ENCODE results near the gene FZD7. TPM values are rescaled to one million over a fixed set of nuclear protein-coding genes. Genes with fewer than 3 reads are reported as not detected.

Gene FZD7
- 17.5 and 18.5 TPM in 2 replicates for total RNA-seq (2014; rRNA removed; shearing (Covaris generic))

- peak; percentile 93 for DNase-seq (ENCODE audit: low spot score)
- in situ Hi-C loops (cut with HindIII; ENCODE audit: low sequenced_read_pairs), result no loop called here
Observed at GRCh38 chr2:202033317-202034248, at the start of gene FZD7. TSS of gene FZD7 (plus strand) at chr2:202033855. CDS start at chr2:202034648, 793 bp downstream.

DNA sequence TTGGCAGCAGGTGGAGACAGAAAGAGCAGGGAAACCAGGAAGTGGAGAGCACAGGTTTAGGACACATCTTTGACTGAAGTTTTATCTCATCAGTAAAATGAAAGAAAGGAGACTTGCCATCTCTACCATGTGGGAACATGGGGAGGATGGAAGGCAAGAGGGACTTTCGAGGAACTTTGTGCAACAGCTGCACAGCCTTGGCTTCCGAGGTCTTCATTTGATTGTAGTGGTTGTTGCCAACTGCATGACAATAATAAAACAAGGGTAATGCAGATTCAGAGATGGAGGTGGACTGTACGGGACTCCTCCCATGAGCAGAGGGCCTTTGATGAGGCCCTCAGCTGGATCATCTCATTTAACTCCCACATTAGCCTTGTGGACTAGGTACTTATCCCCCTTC lies 49.3 kb upstream of the FZD7 start:
- in situ Hi-C loops (cut with HindIII; ENCODE audit: low sequenced_read_pairs), result no loop called here
- DNase-seq (ENCODE audit: low spot score), result no peak

DNA sequence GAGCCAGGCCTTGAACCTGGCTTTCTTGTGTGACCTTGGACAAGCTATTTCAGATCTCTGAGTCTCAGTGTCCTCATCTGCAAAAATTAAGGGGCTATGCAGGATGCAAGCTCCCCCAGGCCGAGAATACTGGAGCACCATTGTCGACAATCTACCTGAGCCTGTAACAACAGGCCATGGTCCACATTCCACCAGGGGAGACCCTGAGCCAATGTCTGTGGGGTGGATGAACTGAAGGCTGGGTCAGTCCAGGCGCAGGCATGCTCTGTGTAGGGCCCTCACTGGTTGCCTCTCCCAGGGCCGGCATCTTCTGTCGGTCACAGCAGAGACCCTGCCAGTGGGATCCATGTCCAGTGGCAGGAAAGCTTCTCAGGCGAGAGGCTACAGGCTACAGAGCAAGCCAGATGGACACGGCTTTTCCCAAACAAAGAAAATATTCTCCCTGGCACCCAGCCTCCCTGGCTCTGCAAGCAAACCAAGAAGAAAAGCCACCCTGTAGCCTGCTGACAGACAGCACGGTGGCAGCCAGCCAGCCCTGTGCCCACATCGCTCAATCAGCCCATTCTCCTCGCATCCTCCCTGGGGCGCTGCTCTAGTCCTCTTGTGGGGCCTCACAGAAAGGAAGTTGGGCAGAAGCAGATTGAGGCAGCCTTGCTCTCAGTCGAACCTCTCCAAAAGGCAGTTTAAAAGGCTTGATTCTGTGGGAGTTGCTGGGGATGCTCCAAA lies 48.7 kb upstream of the FZD7 start:
- in situ Hi-C loops (cut with HindIII; ENCODE audit: low sequenced_read_pairs), result no loop called here
- peak; percentile 97 for DNase-seq (ENCODE audit: low spot score)

DNA sequence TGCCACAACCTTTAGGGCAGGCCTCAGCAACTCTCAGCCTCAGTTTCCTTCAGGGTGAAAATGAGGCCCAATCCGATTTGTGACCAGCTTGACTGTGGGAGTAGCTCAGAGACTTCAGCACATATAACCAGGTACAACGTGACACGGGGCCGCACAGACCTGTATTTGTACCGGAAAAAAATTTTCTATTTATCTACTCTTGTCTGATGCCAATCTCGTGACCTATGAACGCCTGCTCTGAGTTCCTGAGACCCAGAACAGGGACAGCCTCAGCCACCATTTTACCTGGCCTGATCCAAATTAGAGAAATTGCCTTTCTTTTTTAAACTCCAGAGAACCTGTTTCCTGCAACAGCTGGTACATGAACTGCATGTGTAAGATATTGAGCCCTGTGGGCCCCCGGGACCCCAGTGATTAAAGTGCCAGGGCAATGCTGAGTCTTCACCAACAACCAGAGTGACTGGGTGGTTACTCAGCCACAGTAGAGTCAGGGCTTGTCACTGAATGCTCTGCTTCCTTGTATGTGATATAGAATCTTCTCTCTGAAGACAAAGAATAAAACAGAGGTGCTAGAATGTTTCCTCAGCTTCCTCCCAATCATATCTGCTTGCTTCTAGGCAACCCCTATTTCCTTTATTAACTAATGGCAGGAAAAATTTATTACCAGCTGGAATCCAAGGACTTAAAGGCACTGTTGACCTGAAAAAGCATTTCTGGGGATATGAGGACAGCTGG lies 47.8 kb upstream of the FZD7 start:
- in situ Hi-C loops (cut with HindIII; ENCODE audit: low sequenced_read_pairs), result no loop called here
- DNase-seq (ENCODE audit: low spot score), result no peak

DNA sequence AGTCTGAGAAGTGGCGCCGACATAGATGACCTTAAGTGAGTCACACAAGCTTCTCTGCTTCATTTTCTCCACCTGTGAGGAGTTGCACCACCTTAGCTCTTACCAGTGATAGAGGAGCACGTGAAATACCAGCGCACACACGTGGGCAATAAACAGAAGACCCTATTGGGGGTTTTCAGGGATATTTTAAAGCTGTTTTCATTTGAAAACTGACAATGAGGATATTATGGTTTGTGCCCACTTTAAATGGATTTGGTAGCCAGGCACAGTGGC lies 47.3 kb upstream of the FZD7 start:
- no peak for DNase-seq (ENCODE audit: low spot score)
- in situ Hi-C loops (cut with HindIII; ENCODE audit: low sequenced_read_pairs), result no loop called here

- DNase-seq (ENCODE audit: low spot score), result no peak
- in situ Hi-C loops (cut with HindIII; ENCODE audit: low sequenced_read_pairs), result no loop called here
Observed at GRCh38 chr2:201987426-201987825, 46.2 kb upstream of the FZD7 start.

DNA sequence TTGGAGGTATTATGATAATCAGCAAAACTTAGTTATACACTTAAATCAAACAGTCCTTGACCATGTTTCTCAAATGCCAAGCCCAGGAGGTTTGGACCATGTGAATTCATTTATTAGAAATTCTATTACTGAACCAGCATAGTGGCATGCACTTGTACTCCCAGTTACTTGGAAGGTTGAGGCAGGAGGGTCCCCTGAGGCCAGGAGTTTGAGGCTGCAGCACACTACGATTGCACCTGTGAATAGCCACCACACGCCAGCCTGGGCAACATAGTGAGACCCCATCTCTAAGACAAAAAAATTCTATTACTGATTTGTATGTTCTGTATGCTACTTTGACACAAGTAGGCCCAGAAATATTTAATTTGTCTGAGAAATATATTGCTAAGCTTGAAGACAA lies 43.6 kb upstream of the FZD7 start:
- DNase-seq (ENCODE audit: low spot score), result no peak

DNA sequence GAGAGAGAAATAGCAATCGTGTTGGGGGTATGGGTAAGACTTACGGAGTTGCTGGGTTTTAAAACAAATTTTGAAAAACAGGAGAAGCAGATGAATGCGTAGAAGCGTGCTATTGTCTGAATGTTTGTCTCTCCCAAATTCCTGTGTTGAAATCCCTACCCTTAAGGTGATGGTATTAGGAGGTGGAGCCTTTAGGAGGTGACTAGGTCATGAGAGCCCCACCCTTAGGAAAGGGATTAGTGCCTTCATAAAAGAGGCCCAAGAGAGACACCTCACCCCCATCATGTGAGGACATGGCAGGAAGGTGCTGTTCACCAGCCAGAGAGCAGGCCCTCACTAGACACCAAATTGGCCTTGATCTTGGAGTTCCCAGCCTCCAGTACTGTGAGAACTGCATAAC lies 40.7 kb upstream of the FZD7 start:
- no peak for DNase-seq (ENCODE audit: low spot score)
- in situ Hi-C loops (cut with HindIII; ENCODE audit: low sequenced_read_pairs), result no loop called here

More for the DNA sequence above, 43.6 kb upstream of the FZD7 start:
- in situ Hi-C loops (cut with HindIII; ENCODE audit: low sequenced_read_pairs), result no loop called here

- in situ Hi-C loops (cut with HindIII; ENCODE audit: low sequenced_read_pairs), result no loop called here
Observed at GRCh38 chr2:201994973-201995638, 38.5 kb upstream of the FZD7 start.

GRCh38 chr2:201996006-201996405 lies 37.6 kb upstream of the FZD7 start:
- in situ Hi-C loops (cut with HindIII; ENCODE audit: low sequenced_read_pairs), result no loop called here
- no peak for DNase-seq (ENCODE audit: low spot score)

More at GRCh38 chr2:201994973-201995638, 38.5 kb upstream of the FZD7 start:
- DNase-seq (ENCODE audit: low spot score), result no peak

DNA sequence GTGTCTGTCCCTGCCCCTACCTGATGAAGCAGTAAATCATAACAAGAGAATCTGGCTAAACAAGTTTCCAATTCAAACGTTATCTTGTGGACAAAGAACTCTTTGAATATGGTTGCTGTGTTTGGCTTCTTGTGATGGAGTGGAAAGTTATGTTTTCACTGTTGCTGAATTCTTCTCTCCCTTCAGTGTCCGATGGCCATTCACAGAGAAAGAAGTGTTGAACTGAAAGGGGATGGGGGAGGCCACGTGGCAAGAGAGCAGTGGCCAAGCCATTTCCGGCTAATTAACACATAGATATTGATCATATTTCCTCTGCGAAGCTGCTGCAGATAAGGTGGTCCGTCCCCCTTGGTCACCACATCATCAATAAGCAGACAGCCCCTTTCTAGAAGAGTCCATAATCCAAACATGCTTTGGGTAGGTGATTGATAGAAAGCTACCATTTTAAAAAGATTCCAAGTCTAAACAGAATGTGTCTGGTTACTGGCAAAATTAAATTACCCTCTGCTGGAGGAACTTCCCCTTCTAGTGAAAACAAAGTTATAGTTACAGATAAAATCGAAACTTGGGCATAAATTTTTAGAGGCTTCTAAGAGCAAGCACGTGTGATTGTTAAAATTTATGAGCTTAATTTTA lies 36.9 kb upstream of the FZD7 start:
- in situ Hi-C loops (cut with HindIII; ENCODE audit: low sequenced_read_pairs), result no loop called here
- DNase-seq (ENCODE audit: low spot score), result no peak

DNA sequence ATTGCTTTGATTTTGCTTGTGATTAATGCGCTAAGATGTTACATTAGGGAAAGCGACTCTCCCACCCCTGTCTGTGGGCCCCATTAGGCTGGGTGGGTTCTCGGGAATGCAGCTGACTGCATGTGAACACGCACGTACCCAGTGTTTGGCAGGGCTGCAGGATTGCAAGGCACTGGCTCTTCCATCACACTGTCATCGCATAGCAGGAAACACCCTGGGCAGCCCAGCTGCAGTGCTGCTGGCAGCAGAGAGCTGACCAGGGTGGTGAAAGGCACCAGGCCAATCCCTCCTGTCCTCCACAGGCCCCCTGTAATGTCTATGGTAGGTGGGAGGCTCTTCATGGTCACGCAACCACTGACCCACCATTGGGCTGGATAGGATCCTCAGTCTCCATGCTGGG lies 34.4 kb upstream of the FZD7 start:
- no peak for DNase-seq (ENCODE audit: low spot score)

GRCh38 chr2:202001826-202002225 lies 31.8 kb upstream of the FZD7 start:
- in situ Hi-C loops (cut with HindIII; ENCODE audit: low sequenced_read_pairs), result no loop called here
- no peak for DNase-seq (ENCODE audit: low spot score)

More for the DNA sequence above, 34.4 kb upstream of the FZD7 start:
- in situ Hi-C loops (cut with HindIII; ENCODE audit: low sequenced_read_pairs), result no loop called here

DNA sequence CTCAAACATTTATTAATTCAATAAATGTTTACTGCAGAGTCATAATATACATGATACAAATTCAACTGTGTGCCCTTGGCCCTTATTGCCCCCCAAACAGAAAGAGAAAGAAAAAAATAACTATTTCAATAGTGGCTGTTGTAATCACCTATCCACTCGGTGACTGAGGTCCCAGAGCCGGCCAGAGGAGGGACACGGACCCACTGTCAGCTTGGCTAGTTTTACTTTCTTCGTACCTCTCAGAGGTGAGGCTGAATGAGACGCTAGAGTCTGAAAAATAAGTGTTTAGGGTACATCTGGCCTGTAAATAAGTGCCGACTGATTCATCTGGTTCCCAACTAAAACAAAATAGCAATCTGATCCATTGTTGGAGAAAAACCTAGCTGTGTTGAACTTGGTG lies 31.3 kb upstream of the FZD7 start:
- no peak for DNase-seq (ENCODE audit: low spot score)
- in situ Hi-C loops (cut with HindIII; ENCODE audit: low sequenced_read_pairs), result no loop called here

DNA sequence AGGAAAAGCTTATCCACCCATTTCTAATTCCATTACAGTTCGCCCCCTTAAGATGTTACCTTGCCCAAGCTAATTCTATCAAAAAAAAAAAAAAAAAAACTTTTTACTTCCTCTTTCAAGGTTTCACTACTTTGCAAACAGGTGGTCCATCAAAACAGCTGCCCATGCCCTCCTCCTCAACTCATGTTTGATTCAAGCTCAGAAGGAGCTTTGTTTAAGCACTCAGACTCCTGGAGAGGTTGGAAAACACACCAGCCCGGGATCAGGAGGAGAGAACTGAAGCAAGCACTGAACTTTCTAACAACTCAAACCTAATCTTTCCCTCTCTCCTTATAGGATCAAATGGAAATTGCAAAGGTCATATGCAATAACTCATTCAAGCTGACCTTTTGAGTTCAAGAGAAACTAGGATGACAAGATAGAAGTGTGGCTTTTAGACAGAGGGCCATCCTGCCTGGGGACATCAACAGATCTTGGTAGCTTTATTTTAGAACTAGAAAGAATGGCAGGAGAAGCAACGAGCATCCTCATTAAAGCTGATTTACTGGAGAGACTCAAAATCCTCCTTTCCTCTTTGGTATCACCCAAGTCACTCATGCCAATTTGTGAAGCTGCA lies 28.3 kb upstream of the FZD7 start:
- no peak for DNase-seq (ENCODE audit: low spot score)
- in situ Hi-C loops (cut with HindIII; ENCODE audit: low sequenced_read_pairs), result no loop called here

DNA sequence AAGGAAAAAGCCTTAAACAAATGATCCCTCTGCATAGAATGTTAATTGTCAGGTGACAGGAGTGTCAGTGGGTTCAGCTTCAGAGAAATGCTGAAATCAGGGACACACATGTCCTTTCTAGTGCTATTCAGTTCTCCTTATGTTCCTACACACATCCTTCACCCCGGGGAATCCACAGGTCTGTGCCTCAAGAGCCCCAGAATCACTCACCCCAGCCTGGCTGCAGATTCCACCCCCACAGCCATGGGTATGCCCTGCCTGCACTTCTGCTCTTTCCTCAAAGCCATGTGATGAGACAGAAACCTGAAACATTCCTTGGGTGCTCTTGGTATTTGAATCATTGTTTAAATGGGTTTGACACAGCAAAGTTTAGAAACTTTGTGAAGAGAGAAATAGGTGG lies 27.4 kb upstream of the FZD7 start:
- DNase-seq (ENCODE audit: low spot score), result no peak
- in situ Hi-C loops (cut with HindIII; ENCODE audit: low sequenced_read_pairs), result no loop called here

- in situ Hi-C loops (cut with HindIII; ENCODE audit: low sequenced_read_pairs), result no loop called here
- no peak for DNase-seq (ENCODE audit: low spot score)
Observed at GRCh38 chr2:202007015-202007982, 26.4 kb upstream of the FZD7 start.

- in situ Hi-C loops (cut with HindIII; ENCODE audit: low sequenced_read_pairs), result no loop called here
Observed at GRCh38 chr2:202007983-202008354, 25.7 kb upstream of the FZD7 start.

More at GRCh38 chr2:202007983-202008354, 25.7 kb upstream of the FZD7 start:
- DNase-seq (ENCODE audit: low spot score), result no peak
